ENCODE data around the gene DNAAF5.
"Not testable (repeated sequence)": the region's sequence is repeated elsewhere in the genome, so short reads cannot be mapped to it uniquely, and the experiment has no call there.

Gene DNAAF5

GRCh38 chr7:801940-802381 is 75.5 kb downstream of the DNAAF5 start:
- H2BK12ac ChIP-seq (ENCODE audit: low read length) = no peak overlapping the region
- no peak overlapping the region for H3K4ac ChIP-seq (ENCODE audit: low read depth, low read length)
- no peak overlapping the region for H3K27ac ChIP-seq (ENCODE audit: low read depth, low read length)
- WGBS (ENCODE audit: extremely low coverage, insufficient coverage, insufficient read length) = no CpG with 5 or more reads among the region's 19 CpGs
- H3K27me3 ChIP-seq (ENCODE audit: insufficient read depth, low read length) = no peaks in the 10 kb centered on the region
- no peaks in the 10 kb centered on the region for H3K79me1 ChIP-seq (ENCODE audit: low read length)
- no peak overlapping the region for H2AK5ac ChIP-seq (ENCODE audit: low read length)
- no peaks in the 10 kb centered on the region for H3K9me3 ChIP-seq (ENCODE audit: insufficient read depth, low read depth, low read length)
- H3K4me3 ChIP-seq (ENCODE audit: low read depth, low read length) = no peak overlapping the region
- no peak overlapping the region for H2AFZ ChIP-seq (ENCODE audit: insufficient read depth, low read length, poor library complexity)
- no peak overlapping the region for H4K12ac ChIP-seq (ENCODE audit: low read depth, low read length)
- no peak overlapping the region for H4K8ac ChIP-seq (ENCODE audit: low read depth, low read length)
- H3K79me2 ChIP-seq (ENCODE audit: control insufficient read depth, insufficient read depth, low read length, poor library complexity) = no peaks in the 10 kb centered on the region
- H4K91ac ChIP-seq (ENCODE audit: low read depth, low read length) = no peak overlapping the region
- H3K9ac ChIP-seq (ENCODE audit: low read length) = no peak overlapping the region
- no peak overlapping the region for H3K14ac ChIP-seq (ENCODE audit: low read length)
- no peak for DNase-seq
- H3K36me3 ChIP-seq (ENCODE audit: control insufficient read depth in 1 of 2, insufficient read depth in 2 of 2, low read length in 2 of 2) = peaks cover 0 to 2% of the 10 kb centered on the region in 2 experiments
- H2BK5ac ChIP-seq (ENCODE audit: low read depth, low read length, poor library complexity) = no peak overlapping the region
- no peaks in the 10 kb centered on the region for H3K4me1 ChIP-seq (ENCODE audit: control insufficient read depth in 1 of 2, insufficient read depth in 2 of 2, low read length in 2 of 2)
- H2BK120ac ChIP-seq (ENCODE audit: insufficient read depth, low read length, poor library complexity) = no peak overlapping the region
- H3K23ac ChIP-seq (ENCODE audit: low read length) = no peak overlapping the region
- no peak overlapping the region for H3K18ac ChIP-seq (ENCODE audit: low read length)
- no peak overlapping the region for H3K4me2 ChIP-seq (ENCODE audit: low read length)

DNA sequence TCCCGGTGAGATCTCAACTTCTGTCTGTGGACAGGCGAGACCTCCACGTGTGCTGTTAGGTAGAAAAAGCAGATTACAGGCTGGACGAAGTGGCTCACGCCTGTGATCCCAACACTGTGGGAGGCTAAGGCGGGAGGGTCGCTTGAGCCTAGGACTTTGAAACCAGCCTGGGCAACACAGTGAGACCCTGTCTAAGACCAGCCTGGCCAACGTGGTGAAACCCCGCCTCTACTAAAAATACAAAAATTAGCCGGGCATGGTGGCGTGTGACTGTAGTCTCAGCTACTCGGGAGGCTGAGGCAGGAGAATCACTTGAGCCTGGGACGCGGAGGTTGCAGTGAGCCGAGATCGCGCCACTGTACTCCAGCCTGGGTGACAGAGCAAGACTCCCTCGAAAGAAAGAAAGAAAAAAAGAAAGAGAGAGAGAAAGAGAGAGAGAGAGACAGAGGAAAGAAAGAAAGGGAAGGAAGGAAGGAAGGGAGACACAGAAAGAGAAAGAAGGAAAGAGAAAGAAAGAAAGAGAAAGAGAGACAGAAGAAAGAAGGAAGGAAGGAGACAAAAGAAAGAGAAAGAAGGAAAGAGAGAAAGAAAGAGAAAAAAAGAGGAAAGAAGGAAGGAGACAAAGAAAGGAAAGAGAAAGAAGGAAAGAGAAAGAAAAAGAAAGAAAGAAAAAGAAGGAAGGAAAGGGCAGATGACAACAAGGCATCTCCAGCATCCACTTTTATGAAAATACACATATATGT is 76.2 kb downstream of the DNAAF5 start:
- Histone ChIP-seq H3K9me3 (ENCODE audit: insufficient read depth, low read depth, low read length) (no peaks in the 10 kb centered on the region), H3K4me2 (ENCODE audit: low read length) (no peak overlapping the region), H3K79me2 (ENCODE audit: control insufficient read depth, insufficient read depth, low read length, poor library complexity) (no peaks in the 10 kb centered on the region), H3K18ac (ENCODE audit: low read length) (no peak overlapping the region), H3K4ac (ENCODE audit: low read depth, low read length) (no peak overlapping the region), H2BK12ac (ENCODE audit: low read length) (no peak overlapping the region), H3K27ac (ENCODE audit: low read depth, low read length) (no peak overlapping the region), H2AK5ac (ENCODE audit: low read length) (no peak overlapping the region), H3K27me3 (ENCODE audit: insufficient read depth, low read length) (no peaks in the 10 kb centered on the region), H3K36me3 (ENCODE audit: control insufficient read depth in 1 of 2, insufficient read depth in 2 of 2, low read length in 2 of 2) (peaks cover 0 to 2% of the 10 kb centered on the region in 2 experiments), H3K9ac (ENCODE audit: low read length) (no peak overlapping the region), H3K23ac (ENCODE audit: low read length) (no peak overlapping the region), H3K14ac (ENCODE audit: low read length) (no peak overlapping the region), H3K4me3 (ENCODE audit: low read depth, low read length) (no peak overlapping the region), H4K91ac (ENCODE audit: low read depth, low read length) (no peak overlapping the region), H3K4me1 (ENCODE audit: control insufficient read depth in 1 of 2, insufficient read depth in 2 of 2, low read length in 2 of 2) (no peaks in the 10 kb centered on the region), H4K12ac (ENCODE audit: low read depth, low read length) (no peak overlapping the region), H2BK120ac (ENCODE audit: insufficient read depth, low read length, poor library complexity) (no peak overlapping the region), H4K8ac (ENCODE audit: low read depth, low read length) (no peak overlapping the region), H2AFZ (ENCODE audit: insufficient read depth, low read length, poor library complexity) (no peak overlapping the region), H2BK5ac (ENCODE audit: low read depth, low read length, poor library complexity) (no peak overlapping the region), H3K79me1 (ENCODE audit: low read length) (no peaks in the 10 kb centered on the region)
- no CpG with 5 or more reads among the region's 18 CpGs for WGBS (ENCODE audit: extremely low coverage, insufficient coverage, insufficient read length)
- no peak for DNase-seq

DNA sequence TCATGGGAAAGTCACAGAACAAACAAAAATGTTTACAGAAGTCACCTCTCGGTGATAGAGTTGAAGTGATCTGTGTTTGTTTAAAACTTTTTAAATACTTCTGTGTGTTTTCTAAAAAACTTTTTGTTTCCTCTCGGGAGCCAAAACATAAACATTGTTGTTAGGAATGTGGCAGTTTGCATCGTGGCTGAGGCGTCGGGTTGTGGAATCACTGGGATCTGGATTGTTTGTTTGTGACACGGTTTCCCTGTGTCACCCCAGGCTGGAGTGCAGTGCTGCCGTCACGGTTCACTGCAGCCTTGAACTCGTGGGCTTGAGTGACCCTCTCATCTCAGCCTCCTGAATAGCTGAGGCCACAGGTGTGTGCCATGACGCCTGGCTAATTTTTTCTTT is 76.7 kb downstream of the DNAAF5 start:
- no peak overlapping the region for H3K9ac ChIP-seq (ENCODE audit: low read length)
- no peaks in the 10 kb centered on the region for H3K79me2 ChIP-seq (ENCODE audit: control insufficient read depth, insufficient read depth, low read length, poor library complexity)
- no peak overlapping the region for H2BK12ac ChIP-seq (ENCODE audit: low read length)
- no peak overlapping the region for H4K8ac ChIP-seq (ENCODE audit: low read depth, low read length)
- H2AK5ac ChIP-seq (ENCODE audit: low read length) = no peak overlapping the region
- H4K91ac ChIP-seq (ENCODE audit: low read depth, low read length) = no peak overlapping the region
- no peak overlapping the region for H2AFZ ChIP-seq (ENCODE audit: insufficient read depth, low read length, poor library complexity)
- no peak overlapping the region for H2BK5ac ChIP-seq (ENCODE audit: low read depth, low read length, poor library complexity)
- H3K27me3 ChIP-seq (ENCODE audit: insufficient read depth, low read length) = no peaks in the 10 kb centered on the region
- no peak overlapping the region for H3K18ac ChIP-seq (ENCODE audit: low read length)
- H3K4me2 ChIP-seq (ENCODE audit: low read length) = no peak overlapping the region
- no peak overlapping the region for H4K12ac ChIP-seq (ENCODE audit: low read depth, low read length)
- H3K79me1 ChIP-seq (ENCODE audit: low read length) = no peaks in the 10 kb centered on the region
- peaks cover 0 to 2% of the 10 kb centered on the region in 2 experiments for H3K36me3 ChIP-seq (ENCODE audit: control insufficient read depth in 1 of 2, insufficient read depth in 2 of 2, low read length in 2 of 2)
- H3K23ac ChIP-seq (ENCODE audit: low read length) = no peak overlapping the region
- WGBS (ENCODE audit: extremely low coverage, insufficient coverage, insufficient read length) = no CpG with 5 or more reads among the region's 10 CpGs
- H3K4me1 ChIP-seq (ENCODE audit: control insufficient read depth in 1 of 2, insufficient read depth in 2 of 2, low read length in 2 of 2) = no peaks in the 10 kb centered on the region
- H3K9me3 ChIP-seq (ENCODE audit: insufficient read depth, low read depth, low read length) = no peaks in the 10 kb centered on the region
- no peak overlapping the region for H3K4me3 ChIP-seq (ENCODE audit: low read depth, low read length)
- H3K27ac ChIP-seq (ENCODE audit: low read depth, low read length) = no peak overlapping the region
- H3K14ac ChIP-seq (ENCODE audit: low read length) = no peak overlapping the region
- no peak overlapping the region for H2BK120ac ChIP-seq (ENCODE audit: insufficient read depth, low read length, poor library complexity)
- no peak for DNase-seq
- no peak overlapping the region for H3K4ac ChIP-seq (ENCODE audit: low read depth, low read length)

- not testable (repeated sequence) for H3K79me1 ChIP-seq (ENCODE audit: low read length); H3K79me2 ChIP-seq (ENCODE audit: control insufficient read depth, insufficient read depth, low read length, poor library complexity); H2BK5ac ChIP-seq (ENCODE audit: low read depth, low read length, poor library complexity); H3K23ac ChIP-seq (ENCODE audit: low read length); H2AK5ac ChIP-seq (ENCODE audit: low read length); H3K4ac ChIP-seq (ENCODE audit: low read depth, low read length); H3K4me3 ChIP-seq (ENCODE audit: low read depth, low read length); H3K36me3 ChIP-seq (ENCODE audit: control insufficient read depth in 1 of 2, insufficient read depth in 2 of 2, low read length in 2 of 2); H3K9ac ChIP-seq (ENCODE audit: low read length); H2BK12ac ChIP-seq (ENCODE audit: low read length); H3K27me3 ChIP-seq (ENCODE audit: insufficient read depth, low read length); H2AFZ ChIP-seq (ENCODE audit: insufficient read depth, low read length, poor library complexity); H3K27ac ChIP-seq (ENCODE audit: low read depth, low read length); H4K8ac ChIP-seq (ENCODE audit: low read depth, low read length); H4K12ac ChIP-seq (ENCODE audit: low read depth, low read length); H3K4me1 ChIP-seq (ENCODE audit: control insufficient read depth in 1 of 2, insufficient read depth in 2 of 2, low read length in 2 of 2); H4K91ac ChIP-seq (ENCODE audit: low read depth, low read length); H2BK120ac ChIP-seq (ENCODE audit: insufficient read depth, low read length, poor library complexity); H3K14ac ChIP-seq (ENCODE audit: low read length); DNase-seq; H3K18ac ChIP-seq (ENCODE audit: low read length); H3K4me2 ChIP-seq (ENCODE audit: low read length); H3K9me3 ChIP-seq (ENCODE audit: insufficient read depth, low read depth, low read length)
- no CpG with 5 or more reads among the region's 4 CpGs for WGBS (ENCODE audit: extremely low coverage, insufficient coverage, insufficient read length)
Measured at GRCh38 chr7:803796-804195, 77.3 kb downstream of the DNAAF5 start.
